ENCODE results near the gene GALNT9. TPM values are rescaled to one million over a fixed set of nuclear protein-coding genes. Genes with fewer than 3 reads are reported as not detected.

The GALNT9 gene
- total RNA-seq, 1 donor from 2014 or later, result not detected

- H3K9ac ChIP-seq, result no peak overlapping the region
- peaks cover 54% of the 10 kb centered on the region for H3K27me3 Mint-ChIP-seq (ENCODE audit: insufficient read depth, low read depth)
- TF ChIP-seq EZH2phosphoT487 (IDR thresholded peaks at IDR 0.05) (no peak), CTCF (IDR thresholded peaks at IDR 0.05) (no peak), EZH2 (IDR thresholded peaks at IDR 0.05) (no peak)
- H3K79me2 ChIP-seq (ENCODE audit: low read depth), result no peaks in the 10 kb centered on the region
- H3K27ac ChIP-seq, result no peak overlapping the region
- no peaks in the 10 kb centered on the region for H3K9me3 ChIP-seq (ENCODE audit: low read depth)
- no peaks in the 10 kb centered on the region for H3K36me3 ChIP-seq
- H3K4me3 Mint-ChIP-seq, result no peak overlapping the region
- no peak overlapping the region for H3K4me2 ChIP-seq
- H3K4me1 Mint-ChIP-seq, result peaks cover 10% of the 10 kb centered on the region
- no peak overlapping the region for H3K4me3 ChIP-seq
- peaks cover 99% of the 10 kb centered on the region for H3K27me3 ChIP-seq
- peaks cover 10% of the 10 kb centered on the region for H3K4me1 ChIP-seq
- peaks cover 19% of the 10 kb centered on the region for H3F3A ChIP-seq (ENCODE audit: low read depth)
- H3K9me3 Mint-ChIP-seq, result no peaks in the 10 kb centered on the region
- peaks cover 3% of the 10 kb centered on the region for H4K20me1 ChIP-seq (ENCODE audit: low read depth)
- H3K27ac Mint-ChIP-seq, result no peak overlapping the region
- no peak for DNase-seq (ENCODE audit: low spot score)
- H3K36me3 Mint-ChIP-seq, result peaks cover 1% of the 10 kb centered on the region
- H2AFZ ChIP-seq (replicated peaks), result no peak overlapping the region
These were observed 143.1 kb downstream of the GALNT9 start for GRCh38 chr12:132186208-132186856.

GRCh38 chr12:132185705-132186104 is 143.7 kb downstream of the GALNT9 start:
- H3K4me3 ChIP-seq, result no peak overlapping the region
- peaks cover 51% of the 10 kb centered on the region for H3K27me3 Mint-ChIP-seq (ENCODE audit: insufficient read depth, low read depth)
- no peaks in the 10 kb centered on the region for H3K36me3 ChIP-seq
- H3K79me2 ChIP-seq (ENCODE audit: low read depth), result no peaks in the 10 kb centered on the region
- no peak overlapping the region for H3K4me3 Mint-ChIP-seq
- H3K36me3 Mint-ChIP-seq, result no peaks in the 10 kb centered on the region
- H3K9me3 ChIP-seq (ENCODE audit: low read depth), result no peaks in the 10 kb centered on the region
- no peak overlapping the region for H2AFZ ChIP-seq (replicated peaks)
- peaks cover 10% of the 10 kb centered on the region for H3K4me1 ChIP-seq
- H3K4me1 Mint-ChIP-seq, result peaks cover 8% of the 10 kb centered on the region
- no peak overlapping the region for H3K27ac Mint-ChIP-seq
- no peak for DNase-seq (ENCODE audit: low spot score)
- TF ChIP-seq EZH2 (IDR thresholded peaks at IDR 0.05) (no peak), CTCF (IDR thresholded peaks at IDR 0.05) (no peak), EZH2phosphoT487 (IDR thresholded peaks at IDR 0.05) (no peak)
- no peaks in the 10 kb centered on the region for H3K9me3 Mint-ChIP-seq
- H3K27me3 ChIP-seq, result peaks cover 99% of the 10 kb centered on the region
- H3K9ac ChIP-seq, result no peak overlapping the region
- peaks cover 19% of the 10 kb centered on the region for H3F3A ChIP-seq (ENCODE audit: low read depth)
- no peak overlapping the region for H3K4me2 ChIP-seq
- no peaks in the 10 kb centered on the region for H4K20me1 ChIP-seq (ENCODE audit: low read depth)
- H3K27ac ChIP-seq, result no peak overlapping the region

- H3K27me3 ChIP-seq, result peaks cover 99% of the 10 kb centered on the region
- H3K27ac ChIP-seq, result no peak overlapping the region
- H3K36me3 ChIP-seq, result no peaks in the 10 kb centered on the region
- Mint-ChIP-seq H3K27me3 (ENCODE audit: insufficient read depth, low read depth) (peaks cover 45% of the 10 kb centered on the region), H3K4me1 (peaks cover 8% of the 10 kb centered on the region), H3K4me3 (peak overlapping the region; percentile 24), H3K27ac (no peak overlapping the region), H3K9me3 (no peaks in the 10 kb centered on the region), H3K36me3 (no peaks in the 10 kb centered on the region)
- no peaks in the 10 kb centered on the region for H3K79me2 ChIP-seq (ENCODE audit: low read depth)
- H3F3A ChIP-seq (ENCODE audit: low read depth), result peaks cover 4% of the 10 kb centered on the region
- DNase-seq (ENCODE audit: low spot score), result no peak
- no peak overlapping the region for H3K9ac ChIP-seq
- TF ChIP-seq CTCF (IDR thresholded peaks at IDR 0.05) (no peak), EZH2 (IDR thresholded peaks at IDR 0.05) (no peak), EZH2phosphoT487 (IDR thresholded peaks at IDR 0.05) (no peak)
- no peak overlapping the region for H3K4me2 ChIP-seq
- peaks cover 5% of the 10 kb centered on the region for H3K4me1 ChIP-seq
- no peak overlapping the region for H2AFZ ChIP-seq (replicated peaks)
- no peaks in the 10 kb centered on the region for H4K20me1 ChIP-seq (ENCODE audit: low read depth)
- H3K4me3 ChIP-seq, result no peak overlapping the region
- no peaks in the 10 kb centered on the region for H3K9me3 ChIP-seq (ENCODE audit: low read depth)
These were observed 146.6 kb downstream of the GALNT9 start for GRCh38 chr12:132182711-132183365.
